GM19468 (cell line): ENCODE data around the gene RRN3.
A peak's percentile ranks its signal among the peaks of the same experiment; 100 is the strongest.
"Not testable (repeated sequence)": the region's sequence is repeated elsewhere in the genome, so short reads cannot be mapped to it uniquely, and the experiment has no call there.

Source experiments
- ATAC-seq: cut with Tn5 transposase; IDR thresholded peaks from one replicate; pipeline ENCODE4 v1.9.1; 2021; ENCODE audit warnings: mild to moderate bottlenecking, moderate library complexity, moderate number of reproducible peaks; ENCODE audit not compliant: unreplicated experiment; ENCODE audit errors: extremely low read depth

The RRN3 gene

DNA sequence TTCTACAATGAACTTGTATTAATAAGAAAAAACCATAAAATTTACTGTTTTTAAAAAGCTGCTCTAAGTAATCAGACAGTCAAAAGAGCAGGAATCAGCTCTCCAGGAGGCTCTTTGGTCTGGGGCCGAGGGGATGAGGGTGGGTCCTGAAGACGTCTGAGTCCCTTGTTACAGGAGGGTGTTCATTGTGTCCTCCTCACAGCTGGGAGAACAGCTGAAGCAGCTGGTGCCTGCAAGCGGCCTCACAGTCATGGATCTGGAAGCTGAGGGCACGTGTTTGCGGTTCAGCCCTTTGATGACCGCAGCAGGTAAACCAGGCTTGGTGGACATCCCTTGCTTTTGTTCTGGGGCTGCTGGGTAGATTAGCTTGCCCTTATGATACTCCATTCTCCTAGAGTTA lies 64.3 kb downstream of the RRN3 start:
- not testable (repeated sequence) for ATAC-seq

DNA sequence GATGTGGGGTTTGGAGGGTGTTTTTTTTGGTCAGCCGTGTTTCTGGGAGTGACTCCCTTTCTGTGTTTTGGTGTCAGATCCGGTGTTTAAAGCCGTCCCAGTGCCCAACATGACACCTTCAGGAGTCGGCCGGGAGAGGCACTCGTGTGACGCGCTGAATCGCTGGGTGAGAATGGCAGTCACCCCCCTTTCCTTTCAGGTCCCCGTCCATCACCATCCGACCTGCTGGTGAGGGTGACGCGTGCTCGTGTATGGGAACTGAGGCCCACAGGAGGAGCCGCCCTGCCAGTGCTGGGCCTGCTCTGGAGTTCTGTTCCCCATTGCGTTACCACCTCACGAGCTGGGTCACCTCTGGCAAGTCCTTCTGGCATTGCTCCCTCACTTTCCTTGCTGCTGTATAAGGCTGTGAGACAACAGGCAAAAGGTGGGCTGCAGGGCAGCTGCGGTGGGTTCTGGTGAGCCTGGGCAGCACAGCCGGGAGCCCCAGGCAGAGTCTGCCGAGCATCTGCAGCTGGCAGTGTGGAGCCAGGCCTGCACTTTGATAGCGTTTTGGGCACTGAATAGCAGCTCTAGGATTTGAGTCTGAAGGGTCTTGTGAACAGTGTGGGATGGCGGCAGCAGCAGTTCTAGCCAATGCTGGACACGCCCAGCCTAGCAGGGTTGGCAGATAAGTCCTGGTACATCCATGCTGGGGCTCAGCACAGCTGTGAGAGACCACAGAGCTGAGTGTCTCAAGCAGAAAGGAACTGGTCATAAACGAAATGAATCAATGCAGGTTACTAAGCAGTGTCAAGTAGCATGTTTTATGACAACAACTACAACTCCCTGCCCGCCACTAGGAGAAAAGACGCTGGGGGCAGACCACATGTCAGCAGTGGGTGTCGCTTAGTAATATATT lies 65.0 kb downstream of the RRN3 start:
- ATAC-seq: not testable (repeated sequence)

DNA sequence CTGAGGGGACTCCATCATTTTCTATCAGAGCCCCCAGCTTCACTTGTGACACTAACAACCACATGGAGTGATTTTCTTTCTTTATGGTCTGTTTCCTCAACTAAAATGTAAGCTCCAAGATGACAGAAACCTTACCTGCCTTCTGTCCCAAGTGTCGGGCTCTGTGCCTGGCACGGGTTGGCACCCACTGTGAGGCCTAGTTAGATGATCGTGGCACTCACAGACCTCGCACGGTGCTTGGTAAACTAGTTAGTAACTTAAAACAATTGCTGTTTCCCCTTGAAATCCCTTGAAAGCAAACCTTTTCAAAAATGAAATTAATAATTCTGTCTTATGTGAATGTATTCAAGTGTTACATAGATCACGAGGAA lies 65.7 kb downstream of the RRN3 start:
- ATAC-seq: not testable (repeated sequence)

DNA sequence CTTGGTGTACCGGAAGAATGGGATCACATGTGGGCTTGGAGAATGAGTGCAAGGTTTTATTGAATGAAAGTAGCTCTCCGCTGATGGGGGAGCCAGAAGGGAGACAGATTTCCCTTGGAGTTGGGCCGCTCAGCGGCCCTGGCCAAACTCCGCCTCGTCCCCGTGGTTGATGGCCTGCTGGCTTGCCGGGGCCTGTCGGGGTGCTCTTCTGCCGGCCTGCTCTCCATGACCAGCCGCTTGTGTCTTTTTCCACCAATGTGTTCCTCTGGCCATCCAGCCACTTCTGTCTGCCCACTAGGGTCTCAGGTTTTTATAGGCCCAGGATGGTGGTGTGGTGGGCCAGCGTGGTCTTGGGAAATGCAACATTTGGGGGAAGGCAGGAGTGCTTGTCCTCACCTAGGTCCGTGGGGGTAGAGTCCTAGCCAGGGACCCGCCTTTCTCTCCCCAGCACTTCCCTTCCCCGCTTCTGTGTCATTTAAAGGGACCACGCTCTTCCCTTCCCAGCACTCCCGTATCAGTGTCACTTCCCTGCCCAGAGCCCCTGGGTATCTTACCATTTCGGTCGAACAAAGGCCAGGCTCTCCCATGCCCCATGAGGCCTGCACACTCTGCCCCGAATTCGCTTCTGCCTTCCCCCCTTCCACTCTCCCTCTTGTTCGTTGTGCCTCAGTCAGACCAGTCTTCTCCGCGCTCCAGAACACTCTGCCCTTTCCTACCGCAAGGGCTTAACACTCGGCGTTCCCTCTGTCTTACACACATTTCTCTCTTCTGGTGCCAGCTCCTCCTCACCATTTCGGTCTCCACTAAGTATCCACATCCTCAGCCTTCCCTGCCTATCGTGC lies 66.3 kb downstream of the RRN3 start:
- not testable (repeated sequence) for ATAC-seq

DNA sequence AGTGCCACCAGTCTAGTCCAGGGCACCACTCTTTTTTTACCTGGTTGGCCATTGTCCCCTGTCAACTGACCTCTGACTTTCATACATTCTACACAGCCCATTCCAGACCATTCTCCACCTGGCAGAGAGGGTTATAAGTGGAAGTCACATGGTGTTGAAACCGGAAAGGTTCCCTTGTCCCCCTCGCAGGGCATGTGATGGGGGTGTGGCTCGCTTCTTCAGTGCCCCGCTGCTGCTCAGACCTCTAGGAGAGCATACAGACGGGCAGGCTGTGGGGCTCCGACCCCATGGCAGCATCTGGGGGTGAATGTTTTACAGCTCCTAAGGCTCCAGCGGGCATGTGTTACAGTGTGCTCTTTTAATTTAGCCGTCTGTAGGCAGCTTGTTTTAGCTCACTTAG lies 67.0 kb downstream of the RRN3 start:
- ATAC-seq: not testable (repeated sequence)

DNA sequence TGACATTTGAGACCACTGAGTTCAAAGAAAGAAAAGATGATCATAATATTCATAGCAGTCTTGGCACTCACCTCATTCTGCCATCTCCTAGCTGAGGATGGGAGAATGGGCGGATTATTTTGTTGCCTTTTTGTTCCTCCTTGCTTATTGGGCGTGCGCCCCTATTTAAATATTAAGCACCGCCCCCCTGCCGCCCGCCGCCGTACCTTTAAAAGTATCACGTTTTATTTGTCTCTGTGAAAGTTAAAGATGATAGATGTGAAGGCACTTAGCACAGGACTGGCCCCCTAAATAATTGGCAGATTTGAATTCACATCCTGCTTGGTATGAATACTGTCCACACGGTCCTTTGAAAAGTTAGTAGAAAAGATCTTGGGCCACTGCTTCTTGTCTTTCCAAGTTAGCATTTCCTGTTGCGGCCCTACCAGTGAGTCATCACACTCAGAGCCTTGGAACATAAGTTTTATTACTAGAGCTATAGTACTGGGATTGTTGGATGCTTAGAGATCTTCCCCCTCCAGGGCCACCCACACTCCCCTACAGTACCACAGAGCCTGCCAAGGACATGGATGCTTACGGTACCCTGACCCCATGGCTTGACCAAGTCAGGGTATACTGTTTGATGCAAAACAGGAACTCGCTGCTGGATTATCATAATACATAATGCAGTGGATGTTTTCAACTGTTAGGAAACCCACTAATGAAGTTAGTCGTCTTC lies 68.7 kb downstream of the RRN3 start:
- ATAC-seq: not testable (repeated sequence)

DNA sequence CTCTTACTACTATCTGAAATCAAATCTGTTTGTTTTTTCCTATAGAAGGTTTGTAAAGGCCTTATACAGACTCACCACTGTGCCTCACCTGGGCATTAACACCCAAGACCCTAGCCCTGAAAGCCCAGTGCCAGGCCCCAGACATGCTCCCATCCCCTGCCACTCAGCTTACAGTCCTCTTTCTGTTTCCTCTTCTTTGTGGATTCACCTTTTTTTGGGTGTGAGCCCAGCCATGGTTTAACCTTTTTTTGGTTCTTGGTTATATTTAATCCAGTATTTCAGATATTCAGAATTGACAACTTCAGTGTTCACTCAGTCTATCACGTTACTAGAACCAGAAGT lies 69.2 kb downstream of the RRN3 start:
- ATAC-seq: not testable (repeated sequence)

DNA sequence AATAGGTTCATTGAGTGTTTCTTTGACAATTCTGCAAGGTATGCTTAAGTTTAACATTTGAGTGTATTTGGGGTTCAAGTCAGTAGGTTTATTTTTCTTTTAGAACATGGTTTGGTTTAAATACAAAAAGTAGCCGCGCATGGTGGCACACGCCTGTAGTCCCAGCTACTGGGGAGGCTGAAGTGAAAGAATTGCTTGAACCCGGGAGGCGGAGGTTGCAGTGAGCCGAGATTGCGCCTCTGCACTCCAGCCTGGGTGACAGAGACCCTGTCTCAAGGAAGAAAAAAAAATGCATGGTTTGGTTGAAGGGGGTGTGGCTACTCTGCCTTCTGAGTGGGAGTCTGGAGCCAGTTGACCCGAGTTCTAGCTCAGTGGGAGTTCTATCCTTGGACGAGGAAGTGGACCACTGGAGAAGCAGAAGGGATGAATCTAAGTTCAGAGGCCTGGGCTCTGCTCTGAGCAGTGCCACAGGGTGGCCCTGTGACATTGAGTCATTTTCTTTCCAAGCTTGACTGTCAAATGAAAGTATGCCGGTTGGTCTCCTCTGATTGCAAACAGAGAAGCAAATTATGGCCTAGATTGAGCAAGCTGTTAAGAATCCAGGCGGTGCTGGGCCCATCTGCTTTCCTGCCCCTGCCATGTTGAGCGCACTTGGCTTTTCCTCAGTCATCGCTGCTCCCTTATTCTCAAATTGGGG lies 70.5 kb downstream of the RRN3 start:
- not testable (repeated sequence) for ATAC-seq

DNA sequence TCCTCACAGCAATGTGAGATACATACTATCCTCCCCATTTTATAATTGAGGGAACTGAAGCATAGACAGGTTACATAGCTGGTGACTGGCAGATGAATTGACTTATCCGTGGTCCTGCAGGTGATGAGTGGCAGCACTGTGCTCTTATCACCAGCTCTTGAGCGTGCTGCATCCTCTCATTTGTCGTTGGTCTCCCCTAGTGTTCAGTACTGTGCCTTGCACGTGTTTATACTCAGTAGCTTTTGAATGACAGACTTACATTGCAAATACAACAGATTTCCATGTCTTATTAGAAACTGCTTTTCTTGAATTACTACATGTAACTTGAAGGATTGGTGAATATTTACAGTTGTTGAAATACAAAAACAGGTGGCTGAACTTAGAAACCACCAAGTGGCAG lies 71.9 kb downstream of the RRN3 start:
- ATAC-seq: peak; percentile 66

DNA sequence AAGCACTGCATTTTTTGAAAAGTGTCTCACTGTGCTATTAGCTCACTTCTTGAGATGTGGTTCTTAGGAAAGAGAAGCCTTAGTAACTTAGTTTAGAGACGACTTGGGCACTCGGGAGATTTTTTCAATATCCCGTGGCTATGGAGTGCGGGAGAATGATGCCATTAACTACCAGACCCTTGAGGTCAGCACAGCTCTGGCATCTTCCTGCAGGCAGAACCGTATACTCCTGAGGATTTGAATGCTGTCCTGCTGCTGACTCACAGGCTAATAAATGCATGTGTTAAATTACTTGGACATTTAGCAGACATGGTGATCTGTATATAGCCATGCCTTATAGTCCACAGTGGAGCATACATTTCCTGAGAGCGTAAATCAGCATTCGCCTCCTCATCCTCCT lies 72.6 kb downstream of the RRN3 start:
- not testable (repeated sequence) for ATAC-seq

DNA sequence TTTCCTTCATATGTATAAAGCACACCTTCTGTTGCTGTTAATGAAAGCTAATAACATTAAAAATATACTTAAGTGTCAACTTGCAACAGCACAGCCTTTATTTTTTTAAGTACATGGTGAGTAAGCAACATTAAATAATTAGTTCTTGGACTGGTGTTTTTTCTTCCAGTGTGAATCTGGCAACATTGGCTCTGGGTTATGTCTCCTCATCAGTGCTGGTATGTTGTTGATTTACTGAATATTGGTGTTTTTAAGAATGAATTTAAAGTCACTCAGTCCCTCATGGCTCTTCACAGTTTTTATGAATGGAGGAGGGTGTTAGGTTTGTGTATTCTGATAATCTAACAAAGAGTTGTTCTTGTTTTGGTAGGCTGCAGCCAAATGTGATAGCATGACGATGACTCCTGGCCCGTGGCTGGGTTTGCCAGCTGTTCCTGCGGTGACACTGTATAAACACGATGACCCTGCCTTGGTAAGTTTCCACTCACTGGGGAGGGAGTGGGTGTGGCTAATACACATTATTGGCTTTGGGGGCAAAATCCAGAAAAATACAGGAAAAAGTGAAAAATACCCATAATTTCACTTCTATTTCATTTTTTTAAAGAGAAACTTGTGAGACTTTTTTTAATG lies 77.0 kb downstream of the RRN3 start:
- ATAC-seq: not testable (repeated sequence)

DNA sequence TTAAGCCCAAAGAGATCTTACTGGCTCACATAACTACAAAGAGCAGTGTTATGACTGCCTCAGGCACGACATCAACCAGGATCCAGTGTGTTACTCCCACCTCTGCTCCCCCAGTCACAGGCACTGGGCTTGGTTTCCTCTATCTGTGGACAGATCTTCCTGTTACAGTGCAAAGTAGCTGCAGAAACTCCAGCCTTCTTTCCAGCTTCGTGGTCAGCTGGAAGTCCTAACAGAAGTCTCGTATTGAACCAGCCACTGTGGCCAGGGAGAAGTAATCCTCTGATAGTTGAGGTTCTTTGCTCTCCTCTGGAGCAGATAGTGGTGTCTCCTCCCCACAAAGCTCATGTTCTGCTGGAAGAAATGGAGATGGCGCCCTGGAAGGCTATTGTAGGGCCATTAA lies 77.7 kb downstream of the RRN3 start:
- ATAC-seq: not testable (repeated sequence)

DNA sequence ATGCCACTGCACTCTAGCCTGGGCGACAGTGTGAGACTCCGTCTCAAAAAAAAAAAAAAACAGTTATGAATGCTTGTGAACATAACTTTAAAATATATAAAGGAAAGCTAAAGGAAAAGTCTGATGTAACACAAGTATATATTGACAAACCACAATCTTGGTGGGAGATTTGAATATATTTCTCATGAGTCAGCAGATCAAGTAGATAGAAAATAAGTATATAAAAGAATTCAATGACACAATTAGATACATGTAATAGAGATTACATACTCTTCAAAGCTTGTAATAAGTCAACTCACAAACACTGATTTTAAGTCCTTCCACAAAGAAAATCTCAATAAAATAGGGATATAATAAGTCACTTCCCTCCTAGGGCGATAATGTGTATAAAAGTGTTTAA lies 78.4 kb downstream of the RRN3 start:
- not testable (repeated sequence) for ATAC-seq

DNA sequence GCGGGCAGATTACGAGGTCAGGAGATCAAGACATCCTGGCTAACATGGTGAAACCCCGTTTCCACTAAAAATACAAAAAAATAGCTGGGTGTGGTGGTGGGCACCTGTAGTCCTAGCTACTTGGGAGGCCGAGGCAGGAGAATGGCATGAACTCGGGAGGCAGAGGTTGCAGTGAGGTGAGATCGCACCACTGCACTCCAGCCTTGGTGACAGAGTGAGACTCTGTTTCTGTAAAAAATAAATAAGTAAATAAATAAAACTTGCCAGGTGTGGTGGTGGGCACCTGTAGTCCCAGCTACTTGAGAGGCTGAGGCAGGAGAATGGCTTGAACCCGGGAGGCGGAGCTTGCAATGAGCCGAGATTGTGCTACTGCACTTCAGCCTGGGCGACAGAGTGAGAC lies 81.1 kb downstream of the RRN3 start:
- not testable (repeated sequence) for ATAC-seq
